GM15510 (cell line): ENCODE results near the gene RHBDF2.

ENCODE experiments used
- POLR2A ChIP-seq: IDR thresholded peaks from 3 replicates; pipeline ENCODE4 v1.6.1; 2011; ENCODE audit warnings: borderline replicate concordance; ENCODE audit not compliant: insufficient read length; ENCODE audit errors: extremely low read depth

Gene RHBDF2

DNA sequence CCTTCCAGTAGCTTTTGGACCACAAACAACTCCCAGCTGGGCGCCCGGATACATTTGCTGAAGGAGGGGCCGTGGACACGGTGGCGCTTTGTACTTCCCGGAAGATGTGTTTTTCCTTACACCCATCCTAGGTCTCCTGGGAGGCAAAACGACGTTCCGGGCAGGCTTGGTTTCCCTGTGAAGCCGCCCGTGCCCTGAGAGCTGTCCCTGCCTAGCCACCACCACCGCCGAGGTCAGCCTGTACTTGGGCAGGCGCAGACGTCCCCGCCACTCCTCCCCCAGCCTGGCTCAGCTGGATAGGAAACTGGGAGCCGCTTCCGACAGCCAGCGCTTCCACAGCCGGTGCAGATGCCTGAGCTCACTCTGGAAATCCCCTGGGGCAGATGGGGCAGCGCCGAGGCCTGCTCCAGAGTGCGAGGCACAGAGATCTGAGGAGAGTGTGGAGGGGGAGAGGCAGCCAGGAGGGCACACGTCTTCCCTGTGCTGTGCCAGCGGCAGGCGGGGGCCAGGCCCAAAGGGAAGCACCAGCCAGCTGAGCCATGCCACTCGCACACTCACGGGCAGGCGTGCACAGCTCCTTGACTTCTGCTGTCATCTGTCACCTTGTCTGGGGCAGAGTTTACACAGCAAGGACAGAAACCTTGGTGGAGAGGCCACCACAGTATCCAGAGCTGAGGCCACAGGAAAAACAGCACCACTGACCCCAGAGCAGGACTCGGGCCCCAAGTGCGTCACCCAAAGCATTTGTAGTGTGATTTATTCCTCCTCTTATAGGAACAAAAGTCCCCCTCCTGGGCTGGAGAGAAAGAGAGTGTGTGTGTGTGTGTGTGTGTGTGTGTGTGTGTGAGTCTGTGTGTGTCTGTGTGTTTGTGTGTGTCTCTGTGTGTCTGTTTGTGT lies 3.0 kb downstream of the RHBDF2 start:
- no peak for TF ChIP-seq POLR2A

DNA sequence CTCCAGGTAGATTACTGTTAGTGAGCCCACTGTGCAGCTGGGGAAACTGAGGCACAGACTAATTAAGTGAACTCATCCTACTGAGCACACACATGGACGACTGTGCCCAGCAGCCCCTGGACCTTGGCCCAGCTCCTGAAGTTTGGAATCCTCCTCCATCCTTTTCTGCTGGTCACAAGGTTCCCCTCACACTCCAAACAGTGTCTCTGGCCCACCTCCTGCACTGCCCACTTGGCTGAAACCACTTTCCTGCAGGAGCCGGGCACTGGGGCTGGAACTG lies 3.6 kb downstream of the RHBDF2 start:
- TF ChIP-seq POLR2A = no peak

DNA sequence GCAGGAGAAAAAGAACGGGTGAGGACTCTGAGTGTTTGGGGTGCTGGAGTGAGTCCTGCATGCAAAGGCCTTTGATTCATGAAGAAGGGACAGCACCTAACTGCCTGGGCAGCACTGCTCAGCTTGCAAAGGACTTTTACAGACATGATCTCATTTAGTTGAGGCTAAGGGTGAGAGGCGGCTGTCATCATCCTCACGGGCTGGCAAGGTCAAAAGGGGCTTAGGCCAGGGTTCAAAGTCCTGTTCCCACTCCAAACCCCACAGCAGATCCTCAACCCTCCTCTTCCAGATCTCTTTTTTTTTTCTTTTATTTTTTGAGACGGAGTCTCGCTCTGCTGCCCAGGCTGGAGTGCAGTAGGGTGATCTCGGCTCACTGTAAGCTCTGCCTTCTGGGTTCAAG lies 4.8 kb downstream of the RHBDF2 start:
- TF ChIP-seq POLR2A = no peak

DNA sequence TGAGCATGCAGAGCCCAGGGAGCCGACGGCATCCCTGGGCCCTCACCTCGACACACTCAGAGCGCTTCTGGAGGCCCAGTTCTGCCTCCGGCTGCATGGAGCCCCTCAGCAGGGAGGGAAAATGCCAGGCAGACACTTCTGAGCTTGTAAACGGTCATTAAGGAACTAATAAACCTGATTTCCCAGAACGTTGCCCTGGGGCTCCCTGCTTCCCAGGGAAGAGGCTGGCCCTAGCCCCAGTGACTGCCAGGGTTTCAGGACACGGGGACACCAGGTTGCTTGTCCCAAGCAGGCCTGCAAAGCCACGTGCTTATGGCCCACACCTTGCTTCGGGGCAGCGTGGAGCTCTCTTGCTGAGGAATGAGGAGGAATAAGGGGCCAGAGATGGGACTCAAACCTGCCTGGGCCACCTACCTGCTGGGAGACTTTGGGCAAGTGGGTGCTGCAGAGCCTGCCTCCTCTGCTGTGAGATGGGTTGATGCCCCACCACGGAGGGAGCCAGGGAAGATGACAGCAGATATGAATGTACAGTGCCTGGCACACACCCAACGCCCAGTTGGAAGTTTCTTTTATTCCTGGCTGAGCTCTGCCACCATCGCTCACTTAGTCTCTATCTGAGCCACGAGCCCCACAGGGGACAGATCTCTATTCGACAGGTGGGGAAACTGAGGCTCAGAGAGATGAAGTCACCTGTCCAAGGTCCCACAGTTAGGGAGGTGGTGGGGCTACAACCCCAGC lies 5.4 kb downstream of the RHBDF2 start:
- TF ChIP-seq POLR2A = no peak

DNA sequence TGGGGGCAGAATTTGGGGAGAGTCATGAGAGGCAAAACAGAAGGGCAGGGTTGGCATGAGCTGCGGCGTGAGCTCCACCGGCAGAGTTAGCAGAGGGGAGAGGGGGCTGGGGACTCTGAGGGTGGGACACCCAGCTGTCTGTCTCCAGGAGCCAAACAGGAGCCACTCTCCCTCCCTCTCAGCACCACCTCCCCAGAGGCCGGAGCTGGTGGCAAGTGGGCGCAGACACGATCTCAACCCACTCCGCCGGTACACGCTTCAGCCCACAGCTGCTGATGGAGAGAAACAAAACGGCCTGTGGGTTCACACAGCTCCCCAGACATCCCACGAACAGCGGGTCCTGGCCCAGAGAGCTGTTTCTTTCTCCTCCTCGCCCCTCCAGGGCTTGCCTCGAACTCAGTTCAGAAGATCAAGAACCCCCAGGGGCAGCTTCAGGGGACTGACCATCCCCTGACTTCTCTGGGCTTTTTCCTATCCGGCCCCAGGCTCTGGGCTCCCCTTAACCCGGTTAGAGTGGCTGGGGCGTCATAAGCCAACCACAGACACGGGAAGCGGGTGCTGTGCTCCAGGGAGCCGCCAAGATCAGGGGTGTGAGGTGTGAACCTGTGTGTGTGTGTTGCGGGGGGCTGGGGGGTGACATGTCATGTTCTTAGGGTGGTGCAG lies 7.6 kb downstream of the RHBDF2 start:
- peak; percentile 9 for TF ChIP-seq POLR2A

DNA sequence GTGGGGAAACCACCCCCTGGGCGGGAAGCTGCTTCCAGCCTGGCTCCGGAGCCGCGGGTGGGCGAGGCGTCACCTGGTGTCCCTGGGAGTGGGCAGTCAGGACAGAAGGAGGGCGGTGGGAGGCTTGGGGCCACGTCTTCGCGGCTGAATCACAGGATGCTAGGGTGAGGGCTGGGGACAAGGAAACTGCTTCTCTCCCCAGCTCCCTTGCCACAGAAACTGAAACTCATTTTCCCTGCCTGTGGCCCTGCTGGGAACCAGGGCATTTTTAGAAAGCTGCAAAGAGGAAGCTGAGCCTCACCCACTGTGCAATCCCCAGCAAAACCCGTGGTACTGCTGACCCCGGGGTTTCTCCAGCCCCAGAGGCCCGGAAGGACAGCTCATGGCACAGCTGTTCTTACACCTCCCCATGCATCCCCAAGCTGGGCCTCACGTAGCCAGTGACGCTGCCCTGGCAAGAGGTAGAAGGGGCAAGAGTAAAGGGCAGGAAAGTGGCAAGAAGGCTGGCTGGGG lies 8.2 kb downstream of the RHBDF2 start:
- TF ChIP-seq POLR2A = peak; percentile 27

DNA sequence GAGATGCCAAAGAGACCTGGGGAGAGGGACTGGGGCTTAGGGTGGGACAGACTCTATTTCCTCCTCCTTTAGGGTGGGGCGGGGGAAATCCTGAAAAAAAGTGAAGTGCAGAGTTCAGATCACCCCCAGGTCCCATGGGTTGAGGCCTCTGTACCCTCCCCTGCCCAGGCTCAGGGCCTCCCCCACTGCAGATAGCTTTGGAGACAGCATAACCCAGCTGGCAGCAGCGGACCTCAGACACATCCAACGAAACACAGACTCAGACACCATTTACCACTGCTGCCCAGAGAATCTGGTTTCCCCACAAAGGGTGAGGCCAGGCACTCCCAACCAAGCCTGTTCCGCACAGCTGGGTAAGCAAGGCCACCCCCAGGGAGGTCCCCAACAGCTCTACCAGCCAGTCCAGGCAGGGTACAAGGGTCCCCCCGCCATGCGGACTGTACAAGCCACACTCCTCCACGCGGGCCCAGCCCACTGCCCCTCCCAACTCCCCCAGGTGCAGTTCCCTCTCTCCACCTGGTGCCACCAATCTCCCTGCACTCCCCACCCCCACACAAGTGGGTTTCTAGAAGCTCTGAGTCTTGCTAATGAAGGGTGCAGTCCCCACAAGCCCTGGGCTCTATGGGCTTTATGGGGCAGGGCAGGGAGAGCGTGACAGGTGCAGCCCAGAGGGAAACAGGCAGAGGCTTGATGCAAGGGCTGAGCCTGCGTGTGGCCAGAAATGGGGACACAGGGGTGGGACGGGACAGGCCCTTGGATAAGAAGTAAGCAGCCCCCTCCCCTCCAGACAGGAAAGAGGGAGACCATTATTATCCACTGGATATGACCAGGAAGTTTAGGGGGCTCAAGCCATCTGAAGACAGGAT lies 8.9 kb downstream of the RHBDF2 start:
- TF ChIP-seq POLR2A = peak; percentile 26

DNA sequence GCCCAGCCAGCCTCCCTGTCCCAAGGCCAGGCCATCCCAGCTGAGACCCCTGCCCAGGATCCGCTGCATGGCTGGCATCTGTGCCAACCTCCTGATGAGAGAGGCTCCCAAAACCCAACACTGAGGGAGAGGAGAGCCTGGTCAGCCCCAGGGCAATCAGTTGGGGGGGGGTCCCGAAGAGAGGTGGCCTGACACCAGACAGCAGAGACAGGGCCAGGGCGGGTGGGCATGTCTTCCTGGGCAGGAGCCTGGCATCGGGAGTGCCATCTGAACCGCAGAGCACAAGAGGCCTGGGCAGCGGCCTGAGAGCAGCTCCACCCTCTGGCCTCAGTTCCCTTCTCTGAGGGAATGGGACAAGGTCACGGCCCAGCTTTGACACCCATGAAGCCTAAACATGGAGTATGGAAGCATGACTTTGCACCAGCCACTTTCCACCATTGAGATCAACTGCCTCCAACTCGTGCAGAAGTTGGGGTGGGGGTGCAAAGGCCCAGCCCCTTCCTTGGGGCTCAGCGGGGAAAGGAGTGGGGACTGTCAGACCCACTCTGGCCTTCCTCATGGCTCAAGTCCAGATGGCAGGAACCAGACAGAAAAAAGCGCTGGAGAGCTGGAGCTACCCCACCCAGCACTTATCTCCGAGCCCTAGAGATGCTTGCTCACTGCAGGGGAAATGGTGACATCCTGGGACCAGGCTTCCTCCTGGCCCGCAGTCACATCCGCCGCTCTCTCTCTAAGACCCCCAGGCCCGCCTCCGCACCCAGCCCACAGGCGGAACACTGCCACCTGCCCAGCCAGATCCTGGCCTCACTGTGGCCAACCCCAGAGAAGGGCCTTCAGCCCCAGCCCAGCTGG lies 9.7 kb downstream of the RHBDF2 start:
- no peak for TF ChIP-seq POLR2A

DNA sequence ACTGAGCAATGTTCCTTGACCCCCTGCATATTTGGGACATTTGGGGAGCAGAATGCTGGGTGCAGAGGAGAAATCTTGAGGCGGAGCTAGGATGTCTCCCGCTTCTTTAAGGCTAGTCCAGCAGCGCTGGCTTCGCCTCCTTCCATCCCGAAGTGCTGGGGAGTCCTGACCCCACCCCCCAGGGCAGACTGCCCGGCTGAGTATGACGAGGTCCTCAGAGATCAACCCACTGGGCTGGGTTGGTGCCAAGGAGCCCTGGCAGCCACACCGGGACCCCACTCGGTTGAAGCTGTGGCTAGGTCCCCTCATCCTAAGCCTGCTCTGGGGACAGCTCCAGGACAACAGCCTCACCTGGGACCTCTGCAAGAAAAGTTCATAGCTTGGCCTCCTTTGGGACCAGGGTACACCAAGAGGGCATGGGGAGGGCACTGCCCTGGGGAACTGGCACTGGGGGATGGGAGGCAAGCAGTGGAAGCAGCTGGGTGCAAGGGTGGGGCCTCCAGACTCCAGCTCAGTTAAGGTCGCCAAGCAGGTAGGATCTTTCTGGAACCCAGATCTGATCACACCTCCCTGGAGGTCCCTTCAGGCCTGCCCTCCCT lies 11.0 kb downstream of the RHBDF2 start:
- TF ChIP-seq POLR2A = no peak

DNA sequence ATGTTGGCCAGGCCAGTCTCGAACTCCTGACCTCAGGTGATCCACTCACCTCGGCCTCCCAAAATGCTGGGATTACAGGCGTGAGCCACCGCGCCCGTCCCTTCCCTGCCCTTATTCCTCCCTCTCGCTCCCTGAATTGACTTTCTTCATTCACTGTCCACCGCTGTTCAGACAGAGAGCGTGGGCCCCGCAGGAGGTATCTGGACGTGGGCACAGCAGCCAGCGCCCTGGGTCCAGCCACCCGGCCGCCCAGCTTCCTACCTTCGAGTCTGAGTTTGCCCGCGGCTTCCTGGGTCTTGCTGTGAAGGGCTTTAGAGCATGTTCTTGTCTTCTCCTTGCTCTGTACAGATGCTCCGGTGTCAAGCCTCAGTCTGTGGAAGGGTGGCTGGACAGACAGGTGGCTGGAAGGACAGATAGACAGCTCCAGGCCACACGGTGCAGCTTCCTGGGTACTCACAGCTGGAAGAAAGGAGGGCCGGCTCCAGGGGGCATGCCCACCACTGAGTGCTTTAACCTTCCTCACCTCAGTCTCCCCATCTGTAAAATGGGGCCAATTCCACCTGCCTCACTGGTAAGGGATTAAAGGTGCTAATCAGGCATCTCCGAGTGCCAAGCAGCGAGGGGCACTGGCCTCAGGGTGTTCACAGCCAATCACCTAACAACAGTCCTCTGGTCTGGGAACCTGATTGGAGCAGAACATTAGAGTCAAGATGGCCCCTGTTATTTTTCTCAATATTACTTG lies 13.6 kb downstream of the RHBDF2 start:
- TF ChIP-seq POLR2A = no peak

DNA sequence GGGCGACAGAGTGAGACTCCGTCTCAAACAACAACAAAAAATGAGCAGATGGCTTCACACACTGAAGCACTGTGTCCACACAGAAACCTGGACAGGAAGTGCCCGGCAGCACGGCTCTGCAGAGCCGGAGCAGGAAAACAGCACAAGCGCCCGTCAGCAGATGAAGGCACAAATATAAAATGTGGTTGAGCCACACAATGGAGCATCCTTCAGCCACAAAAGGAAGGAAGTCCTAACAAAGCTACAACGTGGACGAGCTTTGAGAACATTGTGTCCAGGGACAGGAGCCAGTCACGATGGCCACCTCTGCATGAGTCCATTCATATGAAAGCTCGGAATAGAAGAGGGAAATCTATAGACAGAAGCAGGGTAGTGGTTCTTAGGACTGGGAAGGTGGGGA lies 15.7 kb downstream of the RHBDF2 start:
- TF ChIP-seq POLR2A = no peak

DNA sequence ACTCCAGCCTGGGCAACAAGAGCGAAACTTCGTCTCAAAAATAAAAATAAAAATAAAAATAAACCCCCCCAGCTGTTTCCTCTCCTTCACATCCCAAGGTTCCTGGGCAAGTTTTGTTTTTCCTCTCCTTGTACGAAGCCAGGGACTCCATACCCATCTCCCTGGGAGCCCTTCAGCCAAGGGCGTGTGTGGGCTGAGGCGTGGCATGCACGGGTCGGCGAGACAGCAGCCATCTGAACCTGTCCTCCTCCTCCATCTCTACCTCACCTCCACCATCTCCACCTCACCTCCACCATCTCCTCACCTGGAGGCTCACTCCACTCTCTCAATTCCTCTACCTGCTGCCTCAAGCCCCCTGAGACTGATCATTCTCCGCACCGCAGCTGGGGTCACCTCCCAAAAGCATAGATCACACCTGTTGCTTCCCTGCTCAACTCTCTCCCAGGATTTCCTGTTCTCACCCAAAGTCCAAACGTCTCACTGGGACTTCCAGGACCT lies 16.9 kb downstream of the RHBDF2 start:
- TF ChIP-seq POLR2A = no peak
